KMS-11 (cell line): ENCODE measurements around the gene GALNT9.

Experiments used
- H2AFZ ChIP-seq: fragments of 200-600 bp; sonication (generic); 2 replicates; pipeline ENCODE4 v1.6.1; 2016; ENCODE audit warnings: antibody characterized with exemption, mixed run types, low read depth
- H3K27ac ChIP-seq: fragments of 200-600 bp; sonication (generic); 2 replicates; pipeline ENCODE4 v1.6.1; 2016; ENCODE audit warnings: mild to moderate bottlenecking, mixed run types
- H3K27me3 ChIP-seq: fragments of 200-600 bp; sonication (generic); 2 replicates; pipeline ENCODE4 v1.6.1; 2017; ENCODE audit warnings: mild to moderate bottlenecking, low read depth, mixed run types, moderate library complexity; ENCODE audit not compliant: insufficient read depth
- H3K36me3 ChIP-seq: fragments of 200-600 bp; sonication (generic); 2 replicates; pipeline ENCODE4 v1.6.1; 2017; ENCODE audit warnings: mild to moderate bottlenecking, mixed run types; ENCODE audit not compliant: insufficient read depth
- H3K4me1 ChIP-seq: fragments of 200-600 bp; sonication (generic); 2 replicates; pipeline ENCODE4 v1.6.1; 2016; ENCODE audit warnings: mild to moderate bottlenecking, low read depth, mixed run types; ENCODE audit not compliant: poor library complexity, severe bottlenecking
- H3K4me2 ChIP-seq: fragments of 200-600 bp; sonication (generic); 2 replicates; pipeline ENCODE4 v1.7.0; 2016; ENCODE audit warnings: mild to moderate bottlenecking, mixed run types
- H3K4me3 ChIP-seq: fragments of 200-600 bp; sonication (generic); IDR thresholded peaks from 2 replicates; pipeline ENCODE4 v1.6.1; 2017; ENCODE audit warnings: low read depth, low read length, mixed read lengths; ENCODE audit not compliant: insufficient read depth
- H3K79me2 ChIP-seq: fragments of 200-600 bp; sonication (generic); 2 replicates; pipeline ENCODE4 v1.6.1; 2016; ENCODE audit warnings: low read depth, mixed run types; ENCODE audit not compliant: insufficient read depth
- H3K9ac ChIP-seq: fragments of 200-600 bp; sonication (generic); 2 replicates; pipeline ENCODE4 v1.6.1; 2016; ENCODE audit warnings: mild to moderate bottlenecking, mixed run types
- H4K20me1 ChIP-seq: fragments of 200-600 bp; sonication (generic); 2 replicates; pipeline ENCODE4 v1.6.1; 2016; ENCODE audit warnings: mild to moderate bottlenecking, mixed run types; ENCODE audit not compliant: insufficient read depth
- CTCF ChIP-seq: fragments of 200-600 bp; sonication (generic); conservative IDR thresholded peaks from 2 replicates; pipeline ENCODE4 v1.6.1; 2017; ENCODE audit warnings: low read depth, mild to moderate bottlenecking, antibody characterized with exemption, low read length, moderate library complexity, mixed read lengths

GALNT9 gene

GRCh38 chr12:132176385-132176919, 152.9 kb downstream of the GALNT9 start:
- Histone ChIP-seq H3K27me3 (peaks cover 7% of the 10 kb centered on the region; the same call in 1 of the 2 replicates), H3K9ac (no peak overlapping the region), H3K27ac (no peak overlapping the region), H4K20me1 (no peaks in the 10 kb centered on the region), H3K4me3 (no peak overlapping the region), H2AFZ (no peak overlapping the region), H3K4me1 (no peaks in the 10 kb centered on the region), H3K79me2 (no peaks in the 10 kb centered on the region), H3K36me3 (no peaks in the 10 kb centered on the region), H3K4me2 (no peak overlapping the region)
- TF ChIP-seq CTCF: no peak

- Histone ChIP-seq H4K20me1 (no peaks in the 10 kb centered on the region), H3K36me3 (no peaks in the 10 kb centered on the region), H3K4me3 (no peak overlapping the region), H3K79me2 (no peaks in the 10 kb centered on the region), H2AFZ (no peak overlapping the region), H3K27me3 (peaks cover 12% of the 10 kb centered on the region; the same call in 1 of the 2 replicates), H3K27ac (no peak overlapping the region), H3K4me1 (no peaks in the 10 kb centered on the region), H3K9ac (no peak overlapping the region), H3K4me2 (no peak overlapping the region)
- no peak for TF ChIP-seq CTCF
These were observed 153.6 kb downstream of the GALNT9 start for GRCh38 chr12:132175496-132176384.

- no peak overlapping the region for H3K4me3 ChIP-seq
- H3K9ac ChIP-seq: no peak overlapping the region
- H3K79me2 ChIP-seq: no peaks in the 10 kb centered on the region
- no peak overlapping the region for H2AFZ ChIP-seq
- no peak for TF ChIP-seq CTCF
- H4K20me1 ChIP-seq: no peaks in the 10 kb centered on the region
- H3K4me1 ChIP-seq: no peaks in the 10 kb centered on the region
- no peaks in the 10 kb centered on the region for H3K36me3 ChIP-seq
- peaks cover 12% of the 10 kb centered on the region; the same call in 1 of the 2 replicates for H3K27me3 ChIP-seq
- H3K27ac ChIP-seq: no peak overlapping the region
- no peak overlapping the region for H3K4me2 ChIP-seq
These were observed 154.4 kb downstream of the GALNT9 start for GRCh38 chr12:132174839-132175490.

GRCh38 chr12:132174015-132174838, 155.2 kb downstream of the GALNT9 start:
- no peaks in the 10 kb centered on the region for H3K4me1 ChIP-seq
- H3K4me3 ChIP-seq: no peak overlapping the region
- no peaks in the 10 kb centered on the region for H3K79me2 ChIP-seq
- H3K4me2 ChIP-seq: no peak overlapping the region
- H3K27ac ChIP-seq: no peak overlapping the region
- H3K9ac ChIP-seq: no peak overlapping the region
- H3K36me3 ChIP-seq: no peaks in the 10 kb centered on the region
- H3K27me3 ChIP-seq: peaks cover 12% of the 10 kb centered on the region; the same call in 1 of the 2 replicates
- no peak overlapping the region for H2AFZ ChIP-seq
- H4K20me1 ChIP-seq: no peaks in the 10 kb centered on the region
- no peak for TF ChIP-seq CTCF
